Lung microvascular endothelial cell (primary cell): ENCODE results near the gene PTPRQ. TPM values are rescaled to one million over a fixed set of nuclear protein-coding genes. Genes with fewer than 3 reads are reported as not detected.
"Not testable (repeated sequence)": the region's sequence is repeated elsewhere in the genome, so short reads cannot be mapped to it uniquely, and the experiment has no call there.

Source experiments
- DNase-seq, 2 donors: peaks; one replicate each; pipeline versions ENCODE4 v3.0.0 to v3.0.0-alpha.2; 2010; ENCODE audit warnings: low read depth in 2 of 2
- total RNA-seq: library from RNA; depleted of rRNA; stranded (reverse); fragments of >200 nt; gene quantifications from 2 replicates; pipeline ENCODE4 v1.2.1, GENCODE V29; 2014

PTPRQ gene
- total RNA-seq, 1 donor from 2014 or later = not detected

GRCh38 chr12:80632835-80633234, 188.8 kb downstream of the PTPRQ start:
- peak in 1 of 2 donors; percentile 0 for DNase-seq

- no peak for DNase-seq
Observed at GRCh38 chr12:80634903-80635302, 190.9 kb downstream of the PTPRQ start.

GRCh38 chr12:80636832-80637231, 192.8 kb downstream of the PTPRQ start:
- no peak for DNase-seq

GRCh38 chr12:80641936-80642335, 197.9 kb downstream of the PTPRQ start:
- DNase-seq = no peak

- DNase-seq = no peak
Observed at GRCh38 chr12:80643961-80644360, 199.9 kb downstream of the PTPRQ start.

- no peak for DNase-seq
Observed at GRCh38 chr12:80648881-80649280, 204.8 kb downstream of the PTPRQ start.

- no peak for DNase-seq
Observed at GRCh38 chr12:80655751-80656150, 211.7 kb downstream of the PTPRQ start.

GRCh38 chr12:80659512-80660063, 215.6 kb downstream of the PTPRQ start:
- no peak for DNase-seq

GRCh38 chr12:80662586-80662985, 218.6 kb downstream of the PTPRQ start:
- DNase-seq = no peak

- DNase-seq = no peak
Observed at GRCh38 chr12:80670214-80670613, 226.2 kb downstream of the PTPRQ start.

- not testable (repeated sequence) for DNase-seq
Observed at GRCh38 chr12:80676042-80676636, 232.1 kb downstream of the PTPRQ start.

- DNase-seq = no peak
Observed at GRCh38 chr12:80676856-80677255, 232.8 kb downstream of the PTPRQ start.

- no peak for DNase-seq
Observed at GRCh38 chr12:80677994-80678393, 234.0 kb downstream of the PTPRQ start.

GRCh38 chr12:80679346-80680131, 235.5 kb downstream of the PTPRQ start:
- DNase-seq = no peak

- no peak for DNase-seq
Observed at GRCh38 chr12:80681287-80681686, 237.3 kb downstream of the PTPRQ start.

GRCh38 chr12:80681786-80682185, 237.8 kb downstream of the PTPRQ start:
- no peak for DNase-seq

GRCh38 chr12:80684077-80684495, 240.1 kb downstream of the PTPRQ start:
- DNase-seq = no peak

- DNase-seq = no peak
Observed at GRCh38 chr12:80690090-80690489, 246.1 kb downstream of the PTPRQ start.

- no peak for DNase-seq
Observed at GRCh38 chr12:80690513-80690912, 246.5 kb downstream of the PTPRQ start.

- DNase-seq = no peak
Observed at GRCh38 chr12:80692114-80692513, 248.1 kb downstream of the PTPRQ start.

GRCh38 chr12:80697270-80697887, 253.3 kb downstream of the PTPRQ start:
- DNase-seq = no peak

GRCh38 chr12:80698256-80698655, 254.2 kb downstream of the PTPRQ start:
- no peak for DNase-seq
